Endodermal cell (in vitro differentiated cells): Measurements from ENCODE around the gene SPRR3. TPM values are rescaled to one million over a fixed set of nuclear protein-coding genes. Genes with fewer than 3 reads are reported as not detected.
A peak's percentile ranks its signal among the peaks of the same experiment; 100 is the strongest.
"Not testable (repeated sequence)": the region's sequence is repeated elsewhere in the genome, so short reads cannot be mapped to it uniquely, and the experiment has no call there.

Source experiments
- DNase-seq: peaks from one replicate; pipeline ENCODE4 v3.0.0-alpha.2; 2017
- H3K27ac ChIP-seq: 2 replicates; pipeline ENCODE4 v1.5.1; 2013; ENCODE audit warnings: mild to moderate bottlenecking, low read depth, low read length, moderate library complexity
- H3K27me3 ChIP-seq: 2 replicates; pipeline ENCODE4 v1.6.1; 2013; ENCODE audit warnings: mild to moderate bottlenecking, low read length, moderate library complexity; ENCODE audit not compliant: insufficient read depth, control insufficient read depth, poor library complexity, severe bottlenecking
- H3K36me3 ChIP-seq: 2 replicates; pipeline ENCODE4 v1.7.0; 2013; ENCODE audit warnings: mild to moderate bottlenecking, low read length, moderate library complexity; ENCODE audit not compliant: control insufficient read depth, insufficient read depth
- H3K4me1 ChIP-seq: one replicate; pipeline ENCODE4 v1.7.0; 2013; ENCODE audit warnings: low read length; ENCODE audit not compliant: control insufficient read depth, insufficient read depth
- H3K4me3 ChIP-seq: 2 replicates; pipeline ENCODE4 v1.5.1; 2013; ENCODE audit warnings: mild to moderate bottlenecking, low read length, moderate library complexity
- H3K9ac ChIP-seq: 2 replicates; pipeline ENCODE4 v1.6.1; 2013; ENCODE audit warnings: mild to moderate bottlenecking, low read length, moderate library complexity; ENCODE audit not compliant: poor library complexity, severe bottlenecking; ENCODE audit errors: extremely low read depth
- H3K9me3 ChIP-seq: 2 replicates; pipeline ENCODE4 v1.6.1; 2013; ENCODE audit warnings: mild to moderate bottlenecking, low read length, moderate library complexity; ENCODE audit not compliant: control insufficient read depth
- H3K27ac Mint-ChIP-seq: 2 replicates; pipeline ENCODE4 v1.8.0; 2020; ENCODE audit warnings: mixed read lengths
- H3K27me3 Mint-ChIP-seq: 2 replicates; pipeline ENCODE4 v1.8.0; 2021; ENCODE audit warnings: mild to moderate bottlenecking, mixed read lengths; ENCODE audit not compliant: insufficient read depth
- H3K36me3 Mint-ChIP-seq: 2 replicates; pipeline ENCODE4 v1.8.0; 2020; ENCODE audit warnings: low read depth, mixed read lengths
- H3K4me1 Mint-ChIP-seq: 2 replicates; pipeline ENCODE4 v1.8.0; 2020; ENCODE audit warnings: mixed read lengths
- H3K4me3 Mint-ChIP-seq: 2 replicates; pipeline ENCODE4 v1.8.0; 2020; ENCODE audit warnings: mild to moderate bottlenecking, moderate library complexity, mixed read lengths
- H3K9me3 Mint-ChIP-seq: 2 replicates; pipeline ENCODE4 v1.8.0; 2020; ENCODE audit warnings: mild to moderate bottlenecking, mixed read lengths
- WGBS, 2 experiments: methylation state at CpG; one replicate each; pipeline versions ENCODE4 v1.1.5 to v1.1.7; 2013; ENCODE audit warnings: missing lambda C conversion rate in 2 of 2, mixed read lengths in 1 of 2; ENCODE audit not compliant: insufficient coverage in 1 of 2, insufficient read length in 1 of 2; 5-methylcytosine and 5-hydroxymethylcytosine counted together
- total RNA-seq, 2 donors: library from RNA; stranded (reverse); fragmentation: NEBNext Ultra II Directional in 1 of 2; extraction: Animal tissue kit (Norgen Biotek cat#: 25700) in 1 of 2; gene quantifications; 2 replicates in 1 of 2; 3 replicates in 1 of 2; pipeline ENCODE4 v1.2.1, GENCODE V29; 2021
- TF ChIP-seq, protein P1 (sequence below): fragments of 200-600 bp; sonication (generic); conservative IDR thresholded peaks from 2 replicates; pipeline ENCODE4 v1.5.0; 2021; ENCODE audit warnings: antibody characterized with exemption, mild to moderate bottlenecking

Gene SPRR3
- total RNA-seq, 2 donors from 2014 or later, result not detected

DNA sequence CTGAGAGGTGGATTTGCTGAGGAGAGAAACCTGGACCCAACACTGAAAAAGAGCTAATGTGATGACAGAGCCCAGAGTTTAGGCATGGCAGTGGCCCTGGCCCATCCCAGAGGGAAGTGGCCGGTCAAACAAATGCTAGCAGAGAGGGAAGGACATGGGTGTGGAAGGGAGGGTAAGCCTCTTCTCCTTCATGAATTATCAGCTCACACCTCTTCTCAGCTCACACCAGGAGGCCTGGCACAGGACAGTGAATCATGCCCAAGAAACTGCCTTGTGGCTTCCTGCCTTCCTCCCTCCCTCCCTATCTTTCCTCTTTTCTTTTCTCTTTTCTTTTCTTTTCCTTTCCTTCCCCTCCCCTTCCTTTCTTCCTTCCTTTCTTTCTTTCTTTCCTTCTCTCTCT, 1.3 kb upstream of the SPRR3 start:
- Histone ChIP-seq H3K27ac (no peak overlapping the region), H3K9ac (no peak overlapping the region), H3K27me3 (no peaks in the 10 kb centered on the region), H3K4me3 (no peak overlapping the region), H3K36me3 (no peaks in the 10 kb centered on the region), H3K9me3 (peaks cover 15% of the 10 kb centered on the region), H3K4me1 (no peaks in the 10 kb centered on the region)
- no peak for DNase-seq
- WGBS, 2 experiments, result no CpG with 5 or more reads among the region's 1 CpG
- H3K4me3 Mint-ChIP-seq, result no peak overlapping the region
- TF ChIP-seq, protein P1, sequence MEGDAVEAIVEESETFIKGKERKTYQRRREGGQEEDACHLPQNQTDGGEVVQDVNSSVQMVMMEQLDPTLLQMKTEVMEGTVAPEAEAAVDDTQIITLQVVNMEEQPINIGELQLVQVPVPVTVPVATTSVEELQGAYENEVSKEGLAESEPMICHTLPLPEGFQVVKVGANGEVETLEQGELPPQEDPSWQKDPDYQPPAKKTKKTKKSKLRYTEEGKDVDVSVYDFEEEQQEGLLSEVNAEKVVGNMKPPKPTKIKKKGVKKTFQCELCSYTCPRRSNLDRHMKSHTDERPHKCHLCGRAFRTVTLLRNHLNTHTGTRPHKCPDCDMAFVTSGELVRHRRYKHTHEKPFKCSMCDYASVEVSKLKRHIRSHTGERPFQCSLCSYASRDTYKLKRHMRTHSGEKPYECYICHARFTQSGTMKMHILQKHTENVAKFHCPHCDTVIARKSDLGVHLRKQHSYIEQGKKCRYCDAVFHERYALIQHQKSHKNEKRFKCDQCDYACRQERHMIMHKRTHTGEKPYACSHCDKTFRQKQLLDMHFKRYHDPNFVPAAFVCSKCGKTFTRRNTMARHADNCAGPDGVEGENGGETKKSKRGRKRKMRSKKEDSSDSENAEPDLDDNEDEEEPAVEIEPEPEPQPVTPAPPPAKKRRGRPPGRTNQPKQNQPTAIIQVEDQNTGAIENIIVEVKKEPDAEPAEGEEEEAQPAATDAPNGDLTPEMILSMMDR, result no peak
- no peaks in the 10 kb centered on the region for H3K36me3 Mint-ChIP-seq
- peaks cover 39% of the 10 kb centered on the region for H3K9me3 Mint-ChIP-seq
- no peak overlapping the region for H3K27ac Mint-ChIP-seq
- H3K27me3 Mint-ChIP-seq, result peaks cover 5% of the 10 kb centered on the region
- peaks cover 18% of the 10 kb centered on the region for H3K4me1 Mint-ChIP-seq

DNA sequence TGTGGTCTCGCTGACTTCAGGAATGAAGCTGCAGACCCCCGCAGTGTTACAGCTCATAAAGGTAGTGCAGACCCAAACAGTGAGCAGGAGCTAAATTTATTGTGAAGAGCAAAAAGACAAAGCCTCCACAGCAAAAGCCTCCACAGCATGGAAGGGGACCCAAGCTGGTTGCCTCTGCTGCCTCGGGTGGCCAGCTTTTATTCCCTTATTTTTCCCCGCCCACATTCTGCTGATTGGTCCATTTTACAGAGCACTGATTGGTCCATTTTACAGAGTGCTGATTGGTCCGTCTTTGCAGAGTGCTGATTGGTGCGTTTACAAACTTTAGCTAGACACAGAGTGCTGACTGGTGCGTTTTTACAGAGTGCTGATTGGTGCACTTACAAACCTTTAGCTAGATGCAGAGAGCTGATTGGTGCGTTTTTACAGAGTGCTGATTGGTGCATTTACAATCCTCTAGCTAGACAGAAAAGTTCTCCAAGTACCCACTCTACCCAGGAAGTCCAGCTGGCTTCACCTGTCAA, 9.7 kb downstream of the SPRR3 start:
- not testable (repeated sequence) for H3K27me3 ChIP-seq, H3K9ac ChIP-seq, H3K27ac Mint-ChIP-seq, H3K4me3 ChIP-seq, H3K4me1 ChIP-seq, H3K27me3 Mint-ChIP-seq, DNase-seq, H3K4me1 Mint-ChIP-seq, H3K36me3 Mint-ChIP-seq, H3K4me3 Mint-ChIP-seq, H3K36me3 ChIP-seq, H3K27ac ChIP-seq
- WGBS, 2 experiments, result 76 to 85% methylated on average over 7 to 8 of the region's 8 CpGs
- peaks cover 27% of the 10 kb centered on the region for H3K9me3 Mint-ChIP-seq
- peaks cover 27% of the 10 kb centered on the region for H3K9me3 ChIP-seq

DNA sequence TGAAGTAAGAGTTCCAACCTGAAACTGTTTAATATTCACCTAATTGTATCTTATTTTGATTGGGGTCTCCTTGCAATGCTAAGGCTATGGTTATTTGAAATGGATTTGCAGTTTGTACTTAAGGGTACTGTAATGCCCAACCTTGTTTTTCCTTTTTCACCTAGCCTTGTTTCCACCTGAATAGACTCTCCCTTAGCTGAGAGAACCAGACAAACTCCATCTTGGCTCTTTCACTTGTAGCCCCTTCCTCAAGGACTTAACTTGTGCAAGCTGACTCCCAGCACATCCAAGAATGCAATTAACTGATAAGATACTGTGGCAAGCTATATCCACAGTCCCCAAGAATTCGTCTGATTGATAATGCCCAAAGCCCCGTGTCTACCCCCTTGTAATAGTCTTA, 20.3 kb downstream of the SPRR3 start:
- Mint-ChIP-seq H3K9me3 (peaks cover 16% of the 10 kb centered on the region), H3K27ac (peak overlapping the region; percentile 70), H3K4me1 (peaks cover 16% of the 10 kb centered on the region)
- not testable (repeated sequence) for H3K27me3 Mint-ChIP-seq, H3K9me3 ChIP-seq, H3K36me3 ChIP-seq, H3K27me3 ChIP-seq, H3K4me3 ChIP-seq, H3K4me3 Mint-ChIP-seq, H3K27ac ChIP-seq, H3K9ac ChIP-seq, H3K4me1 ChIP-seq, DNase-seq, H3K36me3 Mint-ChIP-seq
- WGBS, 2 experiments, result 67 to 100% methylated on average over 2 of the region's 2 CpGs

DNA sequence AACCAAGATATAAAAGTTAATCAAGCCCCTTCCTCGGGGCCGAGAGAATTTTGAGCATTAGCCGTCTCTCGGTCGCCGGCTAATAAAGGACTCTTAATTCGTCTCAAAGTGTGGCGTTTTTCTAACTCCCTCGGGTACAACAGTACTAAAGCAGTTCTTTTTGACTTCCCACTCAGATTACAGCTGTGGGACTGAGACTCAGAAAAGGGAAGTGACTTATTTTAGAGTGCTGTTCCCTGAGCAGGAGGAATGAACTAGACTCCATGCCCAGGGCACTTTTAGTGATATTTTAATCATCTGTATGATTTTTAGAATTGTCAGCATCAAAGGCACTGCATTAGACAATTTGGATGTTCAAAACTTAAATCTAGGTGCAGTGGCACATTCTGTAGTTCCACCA, 20.8 kb downstream of the SPRR3 start:
- Mint-ChIP-seq H3K4me1 (peaks cover 16% of the 10 kb centered on the region), H3K27ac (peak overlapping the region; percentile 70), H3K9me3 (peaks cover 16% of the 10 kb centered on the region)
- H3K9me3 ChIP-seq, H3K36me3 ChIP-seq, H3K4me3 Mint-ChIP-seq, H3K4me1 ChIP-seq, H3K36me3 Mint-ChIP-seq, H3K4me3 ChIP-seq, H3K27ac ChIP-seq, H3K27me3 ChIP-seq, DNase-seq, H3K9ac ChIP-seq, H3K27me3 Mint-ChIP-seq: not testable (repeated sequence)
- 80 to 90% methylated on average over 1 to 9 of the region's 9 CpGs for WGBS, 2 experiments
